NT2/D1 (cell line): ENCODE data around the gene TVP23B.
"Not testable (repeated sequence)": the region's sequence is repeated elsewhere in the genome, so short reads cannot be mapped to it uniquely, and the experiment has no call there.

ENCODE experiments used
- SUZ12 ChIP-seq: IDR thresholded peaks from 2 replicates; pipeline ENCODE4 v1.6.1; 2011; ENCODE audit not compliant: insufficient read length, insufficient read depth; ENCODE audit errors: extremely low read depth
- YY1 ChIP-seq: IDR thresholded peaks from 2 replicates; pipeline ENCODE4 v1.6.1; 2011; ENCODE audit not compliant: insufficient read length, insufficient read depth
- ZNF274 ChIP-seq: IDR thresholded peaks from 2 replicates; pipeline ENCODE4 v1.6.1; 2011; ENCODE audit warnings: mild to moderate bottlenecking, low read depth, low read length

DNA sequence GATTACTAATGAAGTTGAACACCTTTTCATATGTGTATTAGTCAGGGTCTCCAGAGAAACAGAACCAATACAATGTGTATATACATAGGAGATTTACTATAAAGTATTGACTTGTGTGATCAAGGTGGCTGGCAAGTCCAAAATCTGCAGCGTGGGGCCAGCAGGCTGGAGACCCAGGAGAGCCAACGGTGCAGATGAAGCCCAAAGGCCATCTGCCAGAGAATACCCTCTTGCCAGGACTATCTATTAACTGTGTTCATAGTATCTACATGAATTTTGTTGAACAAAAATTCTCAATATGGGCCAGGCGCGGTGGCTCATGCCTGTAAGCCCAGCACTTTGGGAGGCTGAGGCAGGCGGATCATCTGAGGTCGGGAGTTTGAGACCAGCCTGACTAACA, 20.8 kb upstream of the TVP23B start:
- not testable (repeated sequence) for TF ChIP-seq ZNF274, YY1, SUZ12
